Right ventricle myocardium superior (tissue), 1 donor: ENCODE data around the gene BBS12. TPM values are rescaled to one million over a fixed set of nuclear protein-coding genes. Genes with fewer than 3 reads are reported as not detected.

ENCODE experiments used
- ATAC-seq: fragments of 200-7000 bp; cut with Tn5 transposase; one replicate; pipeline ENCODE4 v1.9.1; 2020; ENCODE audit warnings: mild to moderate bottlenecking; ENCODE audit not compliant: poor library complexity
- DNase-seq: peaks from one replicate; pipeline ENCODE4 v3.0.0-alpha.2; 2020
- intact Hi-C: fragments of 100-400 bp; cut with DNase I; formaldehyde crosslinking; loops from one replicate; pipeline ENCODE4 v1.11.2; 2022
- total RNA-seq: library from RNA; stranded (reverse); fragmentation: NEBNext Ultra II Directional; extraction: Animal tissue kit (Norgen Biotek cat#: 25700); gene quantifications from one replicate; pipeline ENCODE4 v1.2.1, GENCODE V29; 2021
- donor health status: DM: no; HTN: yes; CAD: no; lungs with severe emphysema.

BBS12 gene
- total RNA-seq, 1 donor from 2014 or later = 4.9 TPM

DNA sequence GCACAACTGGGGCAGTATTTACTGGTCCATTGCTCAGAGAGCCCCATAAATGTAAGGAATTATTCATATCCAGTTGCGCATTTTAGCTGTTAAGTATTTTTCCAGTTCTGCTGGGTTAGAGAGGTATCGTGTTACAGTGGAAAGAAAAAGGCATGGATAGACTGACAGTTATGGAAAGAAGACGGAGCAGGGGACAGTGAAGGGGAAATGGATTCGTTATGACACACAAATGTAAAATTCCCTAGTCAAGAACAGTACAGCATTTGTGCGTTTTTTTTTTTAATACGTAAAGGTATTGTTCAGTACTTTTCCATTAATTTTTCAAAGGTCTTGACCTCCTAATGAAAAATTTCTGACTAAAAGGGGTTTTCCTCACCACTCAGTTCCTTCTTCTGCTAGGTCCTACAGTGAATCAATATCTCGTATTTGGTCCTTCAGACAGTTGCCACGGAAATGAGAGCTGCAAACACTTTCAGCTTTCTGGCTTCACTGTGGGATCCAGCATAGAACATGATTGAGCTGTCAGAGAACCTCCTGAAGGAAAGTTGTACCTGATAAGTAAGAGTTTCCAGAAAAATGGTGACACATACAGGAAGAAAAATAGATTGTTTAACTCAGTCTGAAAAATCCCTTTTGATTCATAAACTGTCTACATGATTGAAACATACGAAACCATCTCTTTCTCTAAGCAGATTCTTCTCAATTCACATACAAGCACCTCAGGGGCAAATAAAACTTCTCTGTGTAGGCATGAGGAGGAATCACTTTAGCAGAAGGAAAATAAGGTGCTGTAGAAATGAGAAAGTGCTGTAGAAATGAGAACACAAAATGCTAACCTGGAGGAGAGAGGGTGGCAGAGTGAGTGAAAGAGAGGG lies 21.8 kb upstream of the BBS12 start:
- no peak for DNase-seq
- ATAC-seq = peak; percentile 56
- intact Hi-C loops = no loop called here

- DNase-seq (no peak), ATAC-seq (no peak)
- intact Hi-C loops = no loop called here
These were observed 20.6 kb upstream of the BBS12 start for GRCh38 chr4:122711919-122712318.

DNA sequence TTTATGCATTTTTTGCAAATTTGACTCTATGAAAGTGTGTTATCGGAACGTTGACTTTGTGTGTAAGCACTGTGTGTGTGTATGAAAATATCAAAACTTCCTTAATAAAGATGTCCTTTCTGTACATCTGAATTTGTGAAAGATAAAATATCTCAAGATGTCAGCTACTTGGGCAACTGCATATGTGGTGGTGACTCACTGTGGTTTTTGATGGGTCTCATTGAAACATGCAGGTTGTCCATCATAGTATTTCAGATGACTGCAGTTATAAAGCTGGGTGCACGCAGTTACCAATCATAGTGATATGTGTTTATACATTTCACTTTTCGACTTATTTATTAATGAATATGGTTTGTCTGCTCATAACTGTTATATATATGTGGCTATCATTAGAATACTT lies 19.7 kb upstream of the BBS12 start:
- DNase-seq (no peak), ATAC-seq (no peak)
- intact Hi-C loops = no loop called here

GRCh38 chr4:122715221-122715620 lies 17.3 kb upstream of the BBS12 start:
- ATAC-seq (no peak), DNase-seq (no peak)
- intact Hi-C loops = loop anchor here (5.0 kb wide), 1 partner anchor 113 kb away; no protein-coding TSS in a partner anchor

- DNase-seq = peak; percentile 66
- ATAC-seq = peak; percentile 88
- intact Hi-C loops = loop anchor here (5.0 kb wide), 1 partner anchor 115 kb away; no protein-coding TSS in a partner anchor
These were observed 15.6 kb upstream of the BBS12 start for GRCh38 chr4:122716825-122717448.

GRCh38 chr4:122718281-122718680 lies 14.2 kb upstream of the BBS12 start:
- intact Hi-C loops = loop anchor here (5.0 kb wide), 1 partner anchor 116 kb away; no protein-coding TSS in a partner anchor
- no peak for DNase-seq
- no peak for ATAC-seq

DNA sequence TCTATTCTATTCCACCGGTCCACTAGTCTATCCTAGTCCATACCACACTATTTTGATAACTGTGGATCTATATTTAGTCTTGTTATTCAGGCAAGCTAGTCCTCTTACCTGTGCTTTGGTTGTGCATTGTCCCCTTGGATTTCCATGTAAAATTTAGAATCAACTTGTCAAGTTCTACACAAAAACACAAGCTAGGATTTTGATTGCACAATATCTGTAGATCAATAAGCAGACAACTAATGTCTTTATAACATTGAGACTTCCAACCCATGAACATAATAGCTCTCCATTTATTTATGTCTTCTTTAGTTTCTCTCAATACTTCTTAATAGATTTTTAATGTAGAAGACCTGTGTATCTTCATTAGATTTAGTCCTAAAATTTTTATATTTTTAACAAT lies 10.2 kb upstream of the BBS12 start:
- intact Hi-C loops = no loop called here
- no peak for DNase-seq
- peak; percentile 48 for ATAC-seq

DNA sequence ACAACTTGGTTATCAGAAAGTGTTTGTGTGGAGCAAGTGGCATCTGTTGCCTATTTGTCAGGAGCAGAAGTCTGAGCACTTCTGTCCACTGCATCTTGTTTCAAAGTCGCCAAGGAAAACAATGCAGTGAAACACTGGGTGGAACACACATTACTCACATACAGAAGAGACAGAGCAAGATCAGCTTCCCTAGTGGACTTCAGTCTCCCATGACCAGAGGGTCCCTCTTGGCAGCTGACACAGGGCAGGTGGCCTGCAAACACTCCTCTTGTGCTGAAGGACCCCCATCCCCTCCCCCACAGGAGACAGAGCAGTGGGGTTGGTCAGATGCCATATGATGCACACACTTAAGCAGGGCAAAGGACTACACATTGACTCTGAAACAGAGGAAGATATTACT lies 3.6 kb upstream of the BBS12 start:
- intact Hi-C loops = no loop called here
- DNase-seq = no peak
- no peak for ATAC-seq

GRCh38 chr4:122731676-122732075 lies 828 bp upstream of the BBS12 start:
- intact Hi-C loops = no loop called here
- no peak for ATAC-seq
- DNase-seq = no peak

- no peak for DNase-seq
- intact Hi-C loops = no loop called here
These were observed 1.2 kb downstream of the BBS12 start for GRCh38 chr4:122733787-122734120.

DNA sequence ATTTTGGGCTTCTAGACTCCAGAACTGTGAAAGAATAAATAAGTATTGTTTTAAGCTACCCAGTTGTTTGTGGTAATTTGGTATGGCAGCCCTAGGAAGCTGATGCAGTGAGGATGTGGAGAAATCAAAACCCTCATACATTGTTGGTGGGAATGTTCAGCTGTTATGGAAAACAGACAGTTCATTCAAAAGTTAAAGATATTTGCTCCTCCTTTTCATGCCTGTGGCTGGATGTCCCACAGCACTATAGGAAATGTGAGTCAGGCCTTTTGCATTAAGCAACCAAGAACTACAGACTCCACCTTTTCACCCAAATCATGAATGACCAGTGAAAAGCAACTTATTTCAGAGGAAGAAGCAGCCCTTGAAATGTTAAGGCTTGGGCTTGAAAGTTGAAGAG lies 6.7 kb downstream of the BBS12 start:
- DNase-seq (no peak), ATAC-seq (no peak)
- intact Hi-C loops = no loop called here

More at GRCh38 chr4:122733787-122734120, 1.2 kb downstream of the BBS12 start:
- ATAC-seq = no peak

DNA sequence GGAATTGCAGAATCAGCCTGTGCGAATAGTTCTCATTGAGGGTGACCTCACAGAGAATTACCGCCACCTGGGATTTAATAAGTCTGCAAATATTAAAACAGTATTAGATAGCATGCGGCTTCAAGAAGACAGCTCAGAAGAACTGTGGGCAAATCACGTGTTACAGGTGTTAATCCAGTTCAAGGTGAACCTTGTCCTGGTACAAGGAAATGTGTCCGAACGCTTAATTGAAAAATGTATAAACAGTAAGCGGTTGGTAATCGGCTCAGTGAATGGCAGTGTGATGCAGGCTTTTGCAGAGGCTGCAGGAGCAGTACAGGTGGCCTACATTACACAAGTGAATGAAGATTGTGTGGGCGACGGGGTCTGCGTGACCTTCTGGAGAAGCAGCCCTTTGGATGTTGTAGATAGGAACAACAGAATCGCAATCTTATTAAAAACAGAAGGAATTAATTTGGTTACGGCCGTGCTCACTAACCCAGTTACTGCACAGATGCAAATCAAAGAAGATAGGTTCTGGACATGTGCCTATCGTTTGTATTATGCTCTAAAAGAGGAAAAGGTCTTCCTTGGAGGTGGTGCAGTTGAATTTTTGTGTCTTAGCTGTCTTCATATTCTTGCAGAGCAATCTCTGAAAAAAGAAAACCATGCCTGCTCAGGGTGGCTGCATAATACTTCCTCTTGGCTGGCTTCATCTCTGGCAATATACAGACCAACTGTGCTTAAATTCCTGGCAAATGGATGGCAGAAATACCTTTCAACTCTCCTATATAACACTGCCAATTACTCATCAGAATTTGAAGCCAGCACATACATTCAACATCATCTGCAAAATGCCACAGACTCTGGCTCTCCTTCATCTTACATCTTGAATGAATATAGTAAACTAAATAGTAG lies 10.7 kb downstream of the BBS12 start:
- intact Hi-C loops = no loop called here
- DNase-seq (no peak), ATAC-seq (no peak)

DNA sequence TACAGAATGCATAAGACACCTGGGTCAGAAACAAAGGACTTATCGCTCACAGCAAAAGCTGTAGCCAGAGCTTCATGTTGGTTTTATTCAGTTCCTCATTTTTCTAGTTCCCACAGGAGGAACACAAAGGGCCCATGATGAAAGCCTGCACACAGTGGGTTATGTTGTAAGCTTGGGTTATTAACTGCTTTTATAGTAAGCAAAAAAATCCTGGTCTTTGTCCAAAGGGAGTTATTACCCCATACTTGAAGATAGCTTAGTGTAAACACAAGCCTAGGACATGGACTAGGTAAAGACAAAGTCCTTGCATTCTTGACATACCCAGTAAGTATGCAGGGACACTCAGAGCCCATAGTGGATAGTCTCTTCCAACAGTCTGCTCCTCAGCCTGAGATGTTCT lies 11.7 kb downstream of the BBS12 start:
- intact Hi-C loops = no loop called here
- ATAC-seq (peak; percentile 41), DNase-seq (no peak)

DNA sequence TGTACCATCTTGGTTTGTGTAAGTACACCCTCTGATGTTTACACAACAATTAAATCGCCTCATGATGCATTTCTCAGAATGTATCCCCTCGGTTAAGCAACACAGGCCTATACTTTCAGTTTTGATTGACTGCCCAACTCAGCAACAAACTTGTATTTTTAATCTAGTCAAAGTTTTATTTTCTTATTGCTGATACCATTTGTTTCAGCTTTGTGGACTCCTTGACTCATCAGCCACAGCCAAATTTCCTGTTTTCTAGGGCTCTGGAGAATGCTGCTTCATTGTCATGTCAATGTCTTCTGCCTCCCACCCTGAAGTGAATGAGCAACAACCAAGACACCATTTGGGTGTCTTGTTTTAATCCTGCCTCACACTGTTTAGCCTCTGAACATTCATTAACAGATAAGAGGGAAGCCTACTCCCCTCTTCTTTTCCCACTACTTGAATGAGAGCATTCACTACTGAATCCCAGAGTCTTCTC lies 14.0 kb downstream of the BBS12 start:
- ATAC-seq (no peak), DNase-seq (no peak)
- intact Hi-C loops = no loop called here

- DNase-seq (no peak), ATAC-seq (no peak)
- intact Hi-C loops = no loop called here
These were observed 14.6 kb downstream of the BBS12 start for GRCh38 chr4:122747068-122747467.

DNA sequence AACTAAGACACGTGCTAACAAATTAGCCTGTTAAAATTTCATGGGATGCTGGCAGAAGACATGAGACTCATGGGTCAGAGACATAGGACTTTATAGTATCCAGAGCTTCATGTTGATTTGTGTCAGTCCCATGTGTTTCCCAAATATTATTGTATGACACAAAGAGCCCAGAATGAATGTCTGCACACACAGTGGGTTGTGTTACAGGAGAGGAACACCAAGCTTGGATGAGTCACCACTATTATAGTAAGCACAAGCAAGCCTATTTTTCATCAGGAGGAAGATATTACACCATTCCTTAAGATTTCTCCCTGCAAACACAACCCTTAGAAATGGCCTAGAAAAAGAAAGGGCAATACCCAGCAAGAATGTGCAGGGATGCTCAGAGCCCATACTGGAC lies 15.4 kb downstream of the BBS12 start:
- ATAC-seq = no peak
- intact Hi-C loops = no loop called here
- DNase-seq = no peak

DNA sequence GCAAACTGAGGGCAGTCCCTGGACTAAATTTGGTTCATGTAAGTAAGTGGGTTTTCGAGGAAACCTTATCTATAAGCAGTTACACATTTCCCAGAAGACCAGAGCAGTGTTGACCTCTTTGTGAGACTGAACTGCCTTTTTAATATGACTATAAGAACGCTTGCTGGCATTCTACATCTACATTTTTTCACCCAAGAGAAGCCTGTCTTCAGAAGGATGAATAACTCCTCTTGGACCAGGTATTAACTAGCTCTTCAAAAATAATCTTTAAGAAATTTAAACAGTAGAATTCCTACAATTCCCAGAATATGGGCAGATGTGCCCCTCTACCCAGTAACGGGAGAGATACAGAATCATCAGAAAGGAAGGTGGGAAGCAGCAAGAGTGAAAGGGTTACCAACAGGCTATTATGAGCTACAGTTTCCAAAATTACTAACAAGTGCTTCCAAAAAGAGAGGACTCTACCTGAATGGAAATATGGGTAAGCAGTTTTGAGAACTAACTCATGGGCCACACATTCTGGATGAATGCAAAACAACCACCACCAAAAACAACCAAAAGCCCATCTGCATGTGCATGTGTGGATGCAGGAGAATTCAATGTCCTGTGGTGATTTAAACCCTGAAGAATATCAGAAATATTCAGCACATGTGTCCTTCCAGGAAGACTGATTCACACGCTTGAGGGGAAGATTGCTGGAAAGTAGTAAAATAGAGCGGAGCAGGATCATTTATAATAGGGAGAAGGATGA lies 17.4 kb downstream of the BBS12 start:
- intact Hi-C loops = no loop called here
- DNase-seq = no peak
- no peak for ATAC-seq

GRCh38 chr4:122755675-122756074 lies 23.2 kb downstream of the BBS12 start:
- intact Hi-C loops = loop anchor here (5.0 kb wide), 1 partner anchor 162 kb away; no protein-coding TSS in a partner anchor
- ATAC-seq = no peak
- no peak for DNase-seq
